Activated T-cell treated with anti-CD3 and anti-CD28 coated beads for 48 hours (primary cell): ENCODE measurements around the gene KCNH8.
"Not testable (repeated sequence)": the region's sequence is repeated elsewhere in the genome, so short reads cannot be mapped to it uniquely, and the experiment has no call there.

Experiments used
- DNase-seq: peaks from one replicate; pipeline ENCODE4 v3.0.0-alpha.2; 2020; ENCODE audit warnings: low read depth

The KCNH8 gene

GRCh38 chr3:19183584-19183983 is 35.3 kb downstream of the KCNH8 start:
- no peak for DNase-seq

DNA sequence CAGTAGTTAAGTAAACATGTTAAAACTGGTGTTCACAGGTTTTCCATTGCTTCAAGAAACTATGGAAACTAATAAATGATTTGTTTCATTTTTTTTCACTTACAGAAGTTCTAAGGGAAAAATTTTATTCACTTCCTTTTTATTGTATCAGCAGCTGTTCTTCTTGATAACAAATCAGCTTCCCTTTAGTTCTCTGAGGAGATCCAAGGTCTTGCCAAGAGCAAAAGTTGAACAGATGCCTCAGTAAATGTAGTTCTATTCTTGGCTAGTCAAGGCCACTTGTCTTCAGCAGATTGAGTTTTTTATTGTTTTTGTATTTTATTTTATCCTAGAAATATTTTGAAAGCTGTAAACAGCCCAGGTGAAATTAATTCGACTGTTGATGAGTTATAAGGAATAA is 41.8 kb downstream of the KCNH8 start:
- DNase-seq = no peak

- no peak for DNase-seq
Measured at GRCh38 chr3:19190602-19191001, 42.3 kb downstream of the KCNH8 start.

DNA sequence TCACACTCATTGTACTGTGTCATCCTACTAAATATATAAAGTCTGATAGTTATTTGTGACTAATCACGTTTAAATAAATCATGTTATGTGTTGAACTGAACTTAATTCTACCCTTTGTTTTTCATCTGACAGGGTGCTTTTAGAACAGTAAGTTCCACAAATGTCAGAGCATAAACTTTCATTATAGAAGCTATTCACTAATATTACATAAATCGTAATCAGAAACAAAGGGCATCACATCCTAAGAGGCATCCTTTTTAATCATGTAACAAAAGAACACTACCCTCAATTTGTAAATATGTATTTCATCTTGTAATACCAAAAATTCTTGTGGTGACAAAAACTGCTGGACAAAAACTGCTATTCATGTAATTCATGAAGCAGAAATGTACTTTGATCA is 50.8 kb downstream of the KCNH8 start:
- no peak for DNase-seq

DNA sequence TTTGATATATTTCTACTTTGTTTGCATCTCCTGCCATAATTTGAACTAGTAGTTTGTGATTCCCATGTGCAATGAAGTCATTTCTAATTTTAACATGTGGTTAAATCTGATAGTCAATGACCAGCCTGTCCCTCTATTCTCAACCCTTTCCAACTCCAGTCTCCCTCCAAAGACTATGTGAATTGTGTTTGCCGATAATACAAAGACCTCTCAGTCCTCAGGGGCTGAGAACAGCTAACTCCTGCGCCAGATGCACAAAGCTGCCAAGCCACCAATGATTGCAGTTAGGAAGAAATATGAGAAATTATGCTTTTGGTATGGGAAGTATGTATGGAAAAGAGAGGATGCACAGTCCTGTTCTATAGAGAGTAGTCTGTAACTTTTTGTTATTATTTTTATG is 54.0 kb downstream of the KCNH8 start:
- DNase-seq = no peak

- no peak for DNase-seq
Measured at GRCh38 chr3:19202754-19203153, 54.4 kb downstream of the KCNH8 start.

- no peak for DNase-seq
Measured at GRCh38 chr3:19206540-19206939, 58.2 kb downstream of the KCNH8 start.

DNA sequence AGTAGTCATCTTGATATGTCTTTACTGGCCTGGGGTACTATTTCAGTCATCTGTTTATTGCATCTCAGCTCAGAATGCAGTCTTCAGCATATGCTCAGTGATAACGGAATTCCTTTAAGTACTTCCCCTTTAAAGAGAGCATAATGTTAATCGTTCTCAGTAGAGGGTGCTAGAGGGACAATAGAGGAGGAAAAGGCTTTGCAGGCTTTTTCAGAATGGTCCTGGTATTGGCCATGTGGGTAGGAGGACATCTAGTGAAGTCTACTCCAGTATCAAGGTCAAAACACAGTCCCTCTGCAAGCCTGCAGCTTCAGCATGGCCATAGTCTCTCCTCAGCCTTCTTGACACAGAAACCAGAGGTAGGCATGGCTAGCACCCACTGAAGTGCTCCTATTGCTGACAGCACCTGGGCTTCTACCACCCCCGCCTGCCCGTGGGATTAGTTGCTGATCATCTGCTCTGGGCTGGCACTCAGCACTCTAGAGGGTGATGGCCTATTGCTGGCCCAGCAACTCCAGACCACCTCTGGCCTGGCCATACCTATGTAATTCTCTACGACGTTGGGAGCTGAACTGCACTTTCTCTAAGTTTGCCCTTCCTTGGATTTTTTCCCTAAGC is 65.4 kb downstream of the KCNH8 start:
- no peak for DNase-seq

DNA sequence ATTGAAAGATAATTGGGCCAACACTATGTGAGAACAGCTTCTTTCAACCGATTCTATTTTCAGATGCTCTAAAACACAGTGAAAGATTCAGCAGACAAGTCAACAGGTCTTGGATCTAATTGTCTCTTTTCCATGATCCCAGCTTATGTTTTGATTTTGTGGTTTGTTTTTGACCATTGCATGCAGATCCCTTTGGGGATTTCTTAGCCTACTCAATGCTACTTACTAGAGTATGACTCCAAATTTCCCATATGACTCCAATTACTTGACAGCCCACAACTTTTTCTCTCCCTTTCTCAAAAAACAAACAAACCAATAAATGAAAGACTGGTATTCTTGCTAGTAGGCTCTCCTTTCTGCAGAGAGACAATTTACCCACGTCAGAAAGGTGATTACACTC is 67.1 kb downstream of the KCNH8 start:
- no peak for DNase-seq

DNA sequence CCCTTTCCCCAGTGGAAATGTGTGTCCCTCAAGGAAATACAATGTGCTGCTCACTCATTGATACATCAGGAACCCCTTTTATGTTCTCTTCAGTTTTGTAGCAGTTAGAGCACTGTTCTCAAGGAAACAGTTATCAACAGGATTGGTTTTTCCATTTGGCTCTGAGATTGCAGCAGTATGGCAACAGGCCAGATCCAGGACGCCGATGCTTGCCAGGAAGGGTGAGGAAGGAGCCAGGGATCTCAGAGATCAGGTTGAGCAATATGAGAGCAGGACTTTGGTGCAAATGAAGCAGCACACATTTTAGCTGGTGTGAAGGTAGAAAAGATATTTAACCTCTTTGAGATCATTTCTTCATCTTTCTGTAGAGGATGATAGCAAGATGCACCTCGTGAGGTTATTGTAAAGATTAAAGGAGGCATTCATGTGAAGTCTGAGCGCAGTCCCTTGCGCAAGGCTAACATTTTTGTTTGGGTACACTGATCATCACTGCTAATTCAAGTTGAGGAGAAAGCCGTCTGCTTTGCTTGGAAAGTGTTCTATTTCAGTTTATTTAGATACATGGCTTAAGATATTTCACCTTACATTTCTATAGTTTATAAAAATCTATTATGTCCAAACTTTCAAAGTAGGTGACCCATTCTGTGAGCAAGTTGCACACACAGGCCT is 68.5 kb downstream of the KCNH8 start:
- no peak for DNase-seq

DNA sequence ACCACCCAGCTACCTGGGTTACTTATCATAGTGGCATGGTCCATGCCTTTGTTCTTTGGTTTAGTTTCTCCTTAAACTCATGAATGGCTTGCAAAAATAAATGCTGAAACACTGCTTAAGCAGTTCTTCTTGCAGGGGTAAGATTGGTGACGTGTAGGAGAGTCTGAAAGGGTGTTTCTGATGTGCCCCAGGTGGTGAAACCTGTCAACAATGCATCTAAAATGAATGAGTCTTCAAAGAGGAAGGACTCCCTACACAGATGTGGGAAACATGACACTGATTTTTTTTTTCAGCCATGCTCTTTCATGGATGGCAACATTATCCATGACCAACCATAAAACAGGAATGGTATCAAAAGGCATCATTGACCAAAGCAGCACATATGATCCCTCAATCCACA is 72.0 kb downstream of the KCNH8 start:
- no peak for DNase-seq

DNA sequence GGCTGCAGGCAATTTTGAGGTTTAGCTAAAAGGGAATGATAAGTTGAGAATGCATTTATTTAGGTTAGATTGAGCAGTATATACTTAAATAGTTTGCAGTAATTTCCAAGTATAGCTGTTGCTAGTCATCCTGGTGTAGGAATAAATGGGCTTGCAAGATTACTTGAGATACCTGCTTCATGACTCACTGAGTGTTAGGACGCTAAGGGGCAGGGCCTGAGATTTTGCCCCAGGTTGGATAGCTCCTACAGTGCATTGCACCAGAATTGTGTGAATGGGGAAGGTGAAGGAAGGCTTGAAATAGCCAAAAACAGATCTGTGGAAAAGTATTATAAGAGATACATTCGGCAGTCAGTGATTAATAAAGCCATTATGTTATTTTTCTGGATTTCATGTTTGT is 72.8 kb downstream of the KCNH8 start:
- no peak for DNase-seq

- no peak for DNase-seq
Measured at GRCh38 chr3:19226479-19226878, 78.2 kb downstream of the KCNH8 start.

DNA sequence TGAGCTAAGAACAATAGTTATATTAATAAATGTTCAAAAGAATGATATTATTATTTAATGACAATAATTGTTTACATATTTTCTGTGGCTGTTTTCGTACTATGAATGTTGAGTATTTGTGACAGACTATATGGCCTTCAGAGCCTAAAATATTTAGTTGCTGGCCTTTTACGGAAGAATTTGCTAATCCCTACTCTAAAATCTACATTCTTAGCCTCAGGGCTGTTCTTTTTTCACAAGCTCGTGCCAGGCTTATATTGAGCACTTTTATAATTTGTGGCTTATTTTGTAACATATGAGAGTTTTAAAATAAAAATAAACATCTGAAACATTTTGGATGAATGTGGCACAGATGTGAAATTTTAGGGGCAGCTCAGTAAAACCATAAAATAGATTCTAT is 79.9 kb downstream of the KCNH8 start:
- no peak for DNase-seq

DNA sequence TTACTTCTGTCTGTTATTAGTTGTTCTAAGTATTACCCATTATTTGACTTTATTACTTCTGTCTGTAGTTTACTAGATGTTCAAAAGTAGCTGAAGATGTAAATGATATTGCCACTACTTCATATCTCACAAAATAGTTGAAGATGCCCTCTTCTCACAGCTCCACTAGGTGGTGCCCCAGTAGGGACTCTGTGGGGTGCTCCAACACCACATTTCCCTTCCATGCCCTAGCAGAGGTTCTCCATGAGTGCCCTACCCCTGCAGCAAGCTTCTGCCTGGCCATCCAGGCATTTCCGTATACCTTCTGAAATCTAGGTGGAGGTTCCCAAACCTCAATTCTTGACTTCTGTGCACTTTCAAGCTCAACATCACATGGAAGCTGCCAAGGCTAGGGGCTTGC is 80.8 kb downstream of the KCNH8 start:
- DNase-seq = no peak

GRCh38 chr3:19229881-19230280 is 81.6 kb downstream of the KCNH8 start:
- not testable (repeated sequence) for DNase-seq

- no peak for DNase-seq
Measured at GRCh38 chr3:19231792-19232461, 83.6 kb downstream of the KCNH8 start.

- DNase-seq = no peak
Measured at GRCh38 chr3:19232566-19232965, 84.3 kb downstream of the KCNH8 start.

GRCh38 chr3:19233882-19234784 is 85.8 kb downstream of the KCNH8 start:
- DNase-seq = not testable (repeated sequence)

DNA sequence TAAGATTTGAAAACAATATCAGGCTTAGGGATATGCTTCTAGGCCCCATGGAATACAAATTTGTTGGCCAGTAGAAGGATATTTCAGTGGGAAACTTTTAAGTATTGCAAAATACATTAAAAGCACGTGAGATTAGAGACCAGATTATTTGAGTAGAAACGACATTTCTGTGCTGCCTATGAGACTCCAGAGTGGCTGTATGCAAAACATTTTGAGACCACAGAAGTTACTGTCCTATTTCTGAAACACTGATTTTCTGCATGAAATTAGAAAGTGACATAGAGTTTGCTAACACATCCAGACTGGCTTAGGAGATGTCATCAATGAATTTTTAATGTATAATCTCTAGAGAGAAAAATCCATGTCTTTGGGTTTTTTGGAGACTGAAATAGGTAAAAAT is 99.8 kb downstream of the KCNH8 start:
- DNase-seq = no peak

- DNase-seq = no peak
Measured at GRCh38 chr3:19248767-19249166, 100.5 kb downstream of the KCNH8 start.

DNA sequence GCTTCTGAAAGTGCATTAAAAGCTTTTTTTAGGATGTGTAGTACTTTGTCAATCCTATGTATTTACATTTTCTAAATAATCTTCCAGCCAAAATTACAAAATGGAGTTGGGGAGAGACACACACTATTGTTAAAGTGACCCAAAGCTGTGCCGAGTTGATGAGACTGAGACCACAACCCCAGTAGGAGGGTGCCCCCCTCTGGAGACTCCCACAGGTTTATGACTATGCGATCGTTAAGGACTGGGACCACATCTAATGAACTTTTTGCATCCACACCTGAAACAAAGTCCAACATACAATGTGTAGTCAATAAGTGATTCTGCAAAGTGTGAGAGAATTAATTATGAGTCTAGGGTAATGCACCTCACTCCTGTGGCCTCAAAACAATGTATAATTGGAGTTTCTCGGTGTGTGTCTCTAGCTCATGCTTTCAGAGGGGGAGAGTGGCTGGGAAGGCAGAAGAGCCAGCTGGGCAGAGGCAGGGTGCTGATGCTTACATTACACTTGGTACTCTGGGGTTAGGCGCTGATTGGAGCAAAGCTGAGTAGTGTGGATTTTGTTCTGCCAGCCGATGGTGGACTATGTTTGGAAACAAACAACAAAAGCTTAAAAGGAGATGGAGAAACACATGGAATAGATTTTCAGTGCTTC is 102.8 kb downstream of the KCNH8 start:
- no peak for DNase-seq
